Measurements from ENCODE around the gene DMD. TPM values are rescaled to one million over a fixed set of nuclear protein-coding genes. Genes with fewer than 3 reads are reported as not detected.

Gene DMD
- total RNA-seq, 1 experiment from 2014 or later = 19.3 TPM

DNA sequence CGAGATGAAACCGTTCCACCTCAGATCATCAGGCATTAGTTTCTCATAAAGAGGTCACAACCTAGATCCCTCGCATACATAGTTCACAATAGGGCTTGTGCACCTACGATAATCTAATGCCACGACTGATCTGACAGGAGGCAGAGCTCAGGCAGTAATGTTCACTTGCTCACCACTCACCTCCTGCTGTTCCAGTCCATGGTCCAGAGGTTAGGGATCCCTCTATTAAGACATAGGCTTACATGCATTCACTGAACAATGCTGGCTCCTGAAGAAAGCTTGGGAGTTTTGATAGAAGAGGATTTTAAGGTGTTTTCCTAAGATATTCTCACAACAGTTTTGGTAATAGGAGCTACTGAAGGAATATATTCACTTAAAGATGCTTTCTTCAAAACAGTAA, 1903.4 kb downstream of the DMD start:
- ChIA-PET POLR2A (no interaction called here), CTCF (interaction anchor here (1.0 kb wide), 1 partner anchor 269 kb away, joined by 3 read pairs; no protein-coding TSS in a partner anchor)
- no peaks in the 10 kb centered on the region for H3K4me1 Mint-ChIP-seq (ENCODE audit: insufficient read depth, unreplicated experiment)
- intact Hi-C loops (cut with micrococcal nuclease) = no loop called here
- no peak overlapping the region for H3K27ac Mint-ChIP-seq (ENCODE audit: low read depth, unreplicated experiment)
- TF ChIP-seq, protein P1, sequence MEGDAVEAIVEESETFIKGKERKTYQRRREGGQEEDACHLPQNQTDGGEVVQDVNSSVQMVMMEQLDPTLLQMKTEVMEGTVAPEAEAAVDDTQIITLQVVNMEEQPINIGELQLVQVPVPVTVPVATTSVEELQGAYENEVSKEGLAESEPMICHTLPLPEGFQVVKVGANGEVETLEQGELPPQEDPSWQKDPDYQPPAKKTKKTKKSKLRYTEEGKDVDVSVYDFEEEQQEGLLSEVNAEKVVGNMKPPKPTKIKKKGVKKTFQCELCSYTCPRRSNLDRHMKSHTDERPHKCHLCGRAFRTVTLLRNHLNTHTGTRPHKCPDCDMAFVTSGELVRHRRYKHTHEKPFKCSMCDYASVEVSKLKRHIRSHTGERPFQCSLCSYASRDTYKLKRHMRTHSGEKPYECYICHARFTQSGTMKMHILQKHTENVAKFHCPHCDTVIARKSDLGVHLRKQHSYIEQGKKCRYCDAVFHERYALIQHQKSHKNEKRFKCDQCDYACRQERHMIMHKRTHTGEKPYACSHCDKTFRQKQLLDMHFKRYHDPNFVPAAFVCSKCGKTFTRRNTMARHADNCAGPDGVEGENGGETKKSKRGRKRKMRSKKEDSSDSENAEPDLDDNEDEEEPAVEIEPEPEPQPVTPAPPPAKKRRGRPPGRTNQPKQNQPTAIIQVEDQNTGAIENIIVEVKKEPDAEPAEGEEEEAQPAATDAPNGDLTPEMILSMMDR (IDR thresholded peaks at IDR 0.05; ENCODE audit: unreplicated experiment) = no peak
- BruUV-seq (replicated peaks) = no TSS peak
- peaks cover 26% of the 10 kb centered on the region for H3K27me3 Mint-ChIP-seq (ENCODE audit: insufficient read depth, unreplicated experiment)
- H3K9me3 Mint-ChIP-seq (ENCODE audit: unreplicated experiment) = no peaks in the 10 kb centered on the region
- no peaks in the 10 kb centered on the region for H3K36me3 Mint-ChIP-seq (ENCODE audit: insufficient read depth, unreplicated experiment)
- no peak overlapping the region for H3K4me3 Mint-ChIP-seq (ENCODE audit: unreplicated experiment)
- DNase-seq (ENCODE audit: unreplicated experiment) = no peak

DNA sequence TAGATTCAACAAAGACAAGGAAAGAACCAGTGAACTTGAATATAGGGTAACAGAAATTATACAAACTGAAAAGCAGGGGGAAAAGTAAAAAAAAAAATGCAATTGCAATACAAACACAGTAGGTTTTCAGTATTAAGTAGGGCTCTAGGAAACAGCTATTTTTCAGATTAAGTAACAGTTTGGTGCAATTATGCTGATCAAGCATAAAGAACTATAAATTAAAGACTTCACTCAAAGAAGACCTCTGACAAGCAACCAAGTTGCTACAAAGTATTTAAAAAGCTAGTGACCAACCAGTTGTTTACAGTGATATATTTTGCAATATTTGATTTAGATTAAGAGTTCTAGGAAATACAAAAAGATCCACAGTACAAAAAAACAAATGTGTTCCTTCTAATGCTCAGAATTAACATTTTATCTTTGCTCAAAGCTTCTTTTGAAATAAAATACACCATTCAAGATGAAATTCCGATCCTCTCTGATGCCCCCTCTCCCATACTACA, 1908.7 kb downstream of the DMD start:
- H3K4me1 Mint-ChIP-seq (ENCODE audit: insufficient read depth, unreplicated experiment) = no peaks in the 10 kb centered on the region
- no peak for DNase-seq (ENCODE audit: unreplicated experiment)
- H3K27me3 Mint-ChIP-seq (ENCODE audit: insufficient read depth, unreplicated experiment) = peaks cover 27% of the 10 kb centered on the region
- CTCF ChIA-PET = no interaction called here
- intact Hi-C loops (cut with micrococcal nuclease) = no loop called here
- H3K36me3 Mint-ChIP-seq (ENCODE audit: insufficient read depth, unreplicated experiment) = no peaks in the 10 kb centered on the region
- POLR2A ChIA-PET = interaction anchor here (0.6 kb wide), 1 partner anchor 16 kb away, joined by 4 read pairs; no protein-coding TSS in a partner anchor
- TF ChIP-seq, protein P1 (IDR thresholded peaks at IDR 0.05; ENCODE audit: unreplicated experiment) = no peak
- no peak overlapping the region for H3K4me3 Mint-ChIP-seq (ENCODE audit: unreplicated experiment)
- no peak overlapping the region for H3K27ac Mint-ChIP-seq (ENCODE audit: low read depth, unreplicated experiment)
- no TSS peak for BruUV-seq (replicated peaks)
- no peaks in the 10 kb centered on the region for H3K9me3 Mint-ChIP-seq (ENCODE audit: unreplicated experiment)

DNA sequence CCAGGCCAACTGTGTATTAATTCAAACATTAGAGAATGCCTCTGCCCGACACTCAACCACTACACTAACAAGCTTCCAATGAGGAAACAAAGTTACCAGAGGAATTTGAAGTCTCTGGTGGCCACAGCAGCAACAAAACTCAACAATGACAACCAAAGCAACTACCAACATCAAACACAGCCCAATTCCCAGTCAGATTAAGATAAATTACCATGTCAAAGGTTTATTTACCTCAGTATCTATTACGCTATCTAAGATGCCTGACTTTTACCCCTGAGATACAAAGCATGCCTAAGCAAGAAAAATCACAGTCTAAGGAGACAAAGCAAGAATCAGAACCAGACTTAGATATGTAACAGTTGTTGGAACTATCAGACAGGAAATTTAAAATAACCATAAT, 1909.4 kb downstream of the DMD start:
- no peak overlapping the region for H3K27ac Mint-ChIP-seq (ENCODE audit: low read depth, unreplicated experiment)

DNA sequence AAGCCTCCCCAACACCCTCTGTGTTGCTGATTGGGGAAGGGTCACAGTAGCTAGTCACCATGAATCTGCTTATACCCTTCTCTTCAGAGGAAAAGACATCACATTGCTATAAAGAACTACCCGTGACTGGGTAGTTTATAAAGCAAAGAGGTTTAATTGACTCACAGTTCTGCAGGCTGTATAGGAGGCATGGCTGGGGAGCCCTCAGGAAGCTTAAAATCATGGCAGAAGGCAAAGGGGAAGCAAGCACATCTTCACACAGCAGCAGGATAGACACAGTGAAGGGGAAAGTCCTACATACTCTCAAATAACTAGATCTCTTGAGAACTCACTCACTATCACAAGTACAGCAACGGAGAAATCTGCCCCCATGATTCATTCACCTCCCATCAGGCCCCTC, 1910.1 kb downstream of the DMD start:
- TF ChIP-seq, protein P1 (IDR thresholded peaks at IDR 0.05; ENCODE audit: unreplicated experiment) = no peak
- H3K9me3 Mint-ChIP-seq (ENCODE audit: unreplicated experiment) = no peaks in the 10 kb centered on the region
- peaks cover 27% of the 10 kb centered on the region for H3K27me3 Mint-ChIP-seq (ENCODE audit: insufficient read depth, unreplicated experiment)
- no peak overlapping the region for H3K27ac Mint-ChIP-seq (ENCODE audit: low read depth, unreplicated experiment)
- H3K4me1 Mint-ChIP-seq (ENCODE audit: insufficient read depth, unreplicated experiment) = no peaks in the 10 kb centered on the region
- no TSS peak for BruUV-seq (replicated peaks)
- H3K4me3 Mint-ChIP-seq (ENCODE audit: unreplicated experiment) = no peak overlapping the region
- H3K36me3 Mint-ChIP-seq (ENCODE audit: insufficient read depth, unreplicated experiment) = no peaks in the 10 kb centered on the region
- intact Hi-C loops (cut with micrococcal nuclease) = no loop called here
- no peak for DNase-seq (ENCODE audit: unreplicated experiment)
- ChIA-PET POLR2A (no interaction called here), CTCF (interaction anchor here (0.6 kb wide), 1 partner anchor 1018 kb away, joined by 3 read pairs; no protein-coding TSS in a partner anchor)

More for the DNA sequence above, 1909.4 kb downstream of the DMD start:
- no peaks in the 10 kb centered on the region for H3K9me3 Mint-ChIP-seq (ENCODE audit: unreplicated experiment)
- ChIA-PET CTCF (no interaction called here), POLR2A (no interaction called here)
- no peak for DNase-seq (ENCODE audit: unreplicated experiment)
- no peaks in the 10 kb centered on the region for H3K4me1 Mint-ChIP-seq (ENCODE audit: insufficient read depth, unreplicated experiment)
- TF ChIP-seq, protein P1 (IDR thresholded peaks at IDR 0.05; ENCODE audit: unreplicated experiment) = no peak
- intact Hi-C loops (cut with micrococcal nuclease) = no loop called here
- no TSS peak for BruUV-seq (replicated peaks)
- H3K36me3 Mint-ChIP-seq (ENCODE audit: insufficient read depth, unreplicated experiment) = no peaks in the 10 kb centered on the region
- no peak overlapping the region for H3K4me3 Mint-ChIP-seq (ENCODE audit: unreplicated experiment)
- H3K27me3 Mint-ChIP-seq (ENCODE audit: insufficient read depth, unreplicated experiment) = peaks cover 27% of the 10 kb centered on the region

All from MCF 10A (cell line).